K562 (cell line): ENCODE measurements around the gene BGLAP. TPM values are rescaled to one million over a fixed set of nuclear protein-coding genes. Genes with fewer than 3 reads are reported as not detected.

ENCODE experiments used
- ATAC-seq: fragments of 200-7000 bp; cut with Tn5 transposase; 3 replicates; pipeline ENCODE4 v1.9.1; 2020; ENCODE audit warnings: moderate library complexity
- BruUV-seq: library from RNA; stranded (reverse); fragments of 400-500 nt; replicated peaks from 2 replicates; lab custom pipeline; 2021; lab: Mats Ljungman, UMichigan
- CTCF ChIA-PET: fragments of 300-600 bp; formaldehyde crosslinking; extraction: SDS; loops from one replicate; lab custom pipeline; 2021; ENCODE audit warnings: low intra/inter-chr PET ratio; lab: Yijun Ruan, JAX
- POLR2A ChIA-PET: fragments of 300-600, 350-650 bp; sonication (Branson Sonifier 250); formaldehyde crosslinking; extraction: SDS; loops from one replicate; lab custom pipeline; 2021; ENCODE audit warnings: antibody characterized with exemption, inconsistent platforms; lab: Yijun Ruan, JAX
- DNase-seq, 4 experiments: peaks; one replicate each; pipeline versions ENCODE4 v3.0.0 to v3.0.0-alpha.2; 2011 to 2018; ENCODE audit warnings: low spot score in 3 of 4, mixed read lengths in 3 of 4; ENCODE audit errors: extremely low read depth in 1 of 4
- FAIRE-seq: peaks from 2 replicates; lab custom pipeline; 2011; peaks lifted over from hg19 to GRCh38; lab: Jason Lieb, UNC
- H2AFZ ChIP-seq: 2 replicates; pipeline ENCODE4 v1.6.0; 2011; ENCODE audit warnings: low read depth, low read length, control low read depth, inconsistent platforms
- H3K27ac ChIP-seq: fragments of 200-600 bp; 3 replicates; pipeline ENCODE4 v1.8.0; 2011; ENCODE audit warnings: low read depth, mild to moderate bottlenecking, control low read depth, inconsistent platforms, low read length, moderate library complexity, mixed read lengths; ENCODE audit errors: extremely low read depth
- H3K27me3 ChIP-seq, 2 experiments: fragments of 300-600 bp in 1 of 2; 2 replicates in 1 of 2; 3 replicates in 1 of 2; pipeline versions ENCODE4 v1.6.0 to v1.8.0; 2011; ENCODE audit warnings: inconsistent platforms in 2 of 2, low read length in 2 of 2, mild to moderate bottlenecking in 1 of 2, mixed read lengths in 1 of 2, moderate library complexity in 1 of 2; ENCODE audit not compliant: control insufficient read depth in 2 of 2, insufficient read depth in 2 of 2
- H3K36me3 ChIP-seq: fragments of 300-600 bp; 3 replicates; pipeline ENCODE4 v1.8.0; 2011; ENCODE audit warnings: mild to moderate bottlenecking, low read length, inconsistent platforms; ENCODE audit not compliant: control insufficient read depth, insufficient read depth
- H3K4me1 ChIP-seq, 2 experiments: fragments of 200-600 bp in 1 of 2; replicated peaks in 1 of 2; 2 replicates in 1 of 2; 3 replicates in 1 of 2; pipeline versions ENCODE4 v1.5.1 to v1.8.0; 2011; ENCODE audit warnings: inconsistent platforms in 2 of 2, low read length in 2 of 2, mild to moderate bottlenecking in 1 of 2, mixed read lengths in 1 of 2, moderate library complexity in 1 of 2; ENCODE audit not compliant: control insufficient read depth in 2 of 2, insufficient read depth in 2 of 2
- H3K4me2 ChIP-seq: 2 replicates; pipeline ENCODE4 v1.6.1; 2011; ENCODE audit warnings: low read length, control low read depth, inconsistent platforms, mixed read lengths; ENCODE audit not compliant: insufficient read depth
- H3K4me3 ChIP-seq: fragments of 200-600 bp; sonication (generic), shearing (Covaris generic); 2 replicates; pipeline ENCODE4 v1.5.1; 2016; ENCODE audit warnings: control low read depth, inconsistent platforms
- H3K79me2 ChIP-seq: fragments of 200-600 bp; 3 replicates; pipeline ENCODE4 v1.8.0; 2011; ENCODE audit warnings: low read length, inconsistent platforms; ENCODE audit not compliant: control insufficient read depth, insufficient read depth
- H3K9ac ChIP-seq, 2 experiments: 2 replicates each; pipeline versions ENCODE4 v1.6.0 to v1.6.1; 2011; ENCODE audit warnings: low read depth in 2 of 2, low read length in 2 of 2, control low read depth in 1 of 2, inconsistent platforms in 1 of 2, mild to moderate bottlenecking in 1 of 2, mixed read lengths in 1 of 2; ENCODE audit not compliant: insufficient read depth in 1 of 2
- H3K9me1 ChIP-seq: one replicate; pipeline ENCODE4 v1.6.0; 2011; ENCODE audit warnings: inconsistent platforms, mild to moderate bottlenecking, low read length, moderate library complexity; ENCODE audit not compliant: control insufficient read depth, insufficient read depth
- H3K9me3 ChIP-seq: replicated peaks from 2 replicates; pipeline ENCODE4 v1.5.1; 2011; ENCODE audit warnings: low read depth, low read length, inconsistent platforms; ENCODE audit not compliant: control insufficient read depth, insufficient read depth
- H4K20me1 ChIP-seq: replicated peaks from 2 replicates; pipeline ENCODE4 v1.6.1; 2011; ENCODE audit warnings: low read length, inconsistent platforms, mixed read lengths; ENCODE audit not compliant: control insufficient read depth, insufficient read depth
- BCOR ChIP-seq: fragments of 450-650 bp; IDR thresholded peaks from 2 replicates; pipeline ENCODE4 v1.6.1; 2016
- DNMT1 ChIP-seq: fragments of 450-650 bp; IDR thresholded peaks from 2 replicates; pipeline ENCODE4 v1.6.1; 2016; ENCODE audit warnings: antibody characterized with exemption, mild to moderate bottlenecking
- EP400 ChIP-seq: fragments of 450-650 bp; IDR thresholded peaks from 2 replicates; pipeline ENCODE4 v1.6.1; 2017; ENCODE audit warnings: antibody characterized with exemption, mild to moderate bottlenecking, moderate library complexity
- POLR2AphosphoS5 ChIP-seq: IDR thresholded peaks from 2 replicates; pipeline ENCODE4 v1.6.1; 2011; ENCODE audit warnings: mild to moderate bottlenecking, low read depth, low read length, moderate library complexity; ENCODE audit not compliant: control insufficient read depth, insufficient read depth
- RBFOX2 ChIP-seq: fragments of 200-400 bp; formaldehyde crosslinking; IDR thresholded peaks from 2 replicates; pipeline ENCODE4 v1.6.1; 2017; ENCODE audit warnings: low read depth, mild to moderate bottlenecking, low read length, moderate library complexity
- ZFPM2 ChIP-seq: fragments of 250-450 bp; sonication (Bioruptor Pico); IDR thresholded peaks from 2 replicates; pipeline ENCODE4 v1.5.1; 2022; ENCODE audit warnings: mild to moderate bottlenecking
- ZZZ3 ChIP-seq: fragments of 450-650 bp; IDR thresholded peaks from 2 replicates; pipeline ENCODE4 v1.6.1; 2016; ENCODE audit warnings: antibody characterized with exemption, mild to moderate bottlenecking, moderate library complexity
- WGBS: fragments of 100-300 bp; shearing (Covaris generic); methylation state at CpG from one replicate; pipeline ENCODE4 v1.1.6; 2016; ENCODE audit warnings: low coverage, mixed read lengths; ENCODE audit not compliant: insufficient coverage; ENCODE audit errors: missing lambda C conversion rate; 5-methylcytosine and 5-hydroxymethylcytosine counted together
- in situ Hi-C: fragments of 300-500 bp; cut with MboI; formaldehyde crosslinking; loops from 4 replicates; pipeline ENCODE4 v1.15.0; 2018; ENCODE audit warnings: inconsistent platforms, mixed read lengths
- intact Hi-C: fragments of 100-400 bp; cut with micrococcal nuclease; formaldehyde crosslinking; loops from 2 replicates; pipeline ENCODE4 v1.14.2; 2022
- polyA plus RNA-seq, 8 experiments: library from polyadenylated mRNA; depleted of rRNA in 4 of 8; stranded (reverse) in 5 of 8; unstranded in 3 of 8; fragments of >200 nt; fragmentation: Nextera tagmentation in 2 of 8; fragmentation: Illumina TruSeq in 1 of 8; extraction: Ambion mirVana in 2 of 8; extraction: Trizol in 1 of 8; gene quantifications; 2 replicates each; pipeline versions ENCODE4 v1.2.1 to v1.2.3, GENCODE V29; 2011 to 2014; ENCODE audit warnings: inconsistent platforms in 1 of 8, missing spikeins in 1 of 8
- total RNA-seq, 7 experiments: library from RNA; depleted of rRNA in 6 of 7; stranded (reverse); fragments of >200 nt in 6 of 7; fragmentation: Illumina TruSeq in 2 of 7; extraction: Trizol in 2 of 7; gene quantifications; 2 replicates each; pipeline versions ENCODE4 v1.2.1 to v1.2.3, GENCODE V29; 2011 to 2021; ENCODE audit warnings: low replicate concordance in 1 of 7
- TF ChIP-seq, protein P1 (sequence below): fragments of 450-650 bp; formaldehyde crosslinking; conservative IDR thresholded peaks from 2 replicates; pipeline ENCODE4 v1.4.0; 2022; ENCODE audit warnings: mild to moderate bottlenecking, missing genetic modification characterization

BGLAP gene
- total and polyA plus RNA-seq, 9 of the 15 experiments (the other 6 are each of a cell fraction or from before 2014, with no cell fraction given): 0.15 to 1.4 (median 0.28) TPM; not detected in 3

- Histone ChIP-seq H3K4me1 (peaks cover 0 to 40% of the 10 kb centered on the region in 2 experiments; a peak in 3 of 5 replicates), H3K27me3 (no peaks in the 10 kb centered on the region), H3K36me3 (peaks cover 57% of the 10 kb centered on the region; the same call in 2 of the 3 replicates), H3K4me3 (no peak overlapping the region), H2AFZ (no peak overlapping the region), H3K9me3 (no peaks in the 10 kb centered on the region), H4K20me1 (no peaks in the 10 kb centered on the region), H3K9me1 (no peaks in the 10 kb centered on the region), H3K79me2 (no peaks in the 10 kb centered on the region), H3K4me2 (no peak overlapping the region), H3K9ac (no peak overlapping the region), H3K27ac (no peak overlapping the region)
- TSS peak; percentile 33 for BruUV-seq
- CTCF ChIA-PET: no interaction called here
- POLR2A ChIA-PET: interaction anchor here (1.4 kb wide), 1 partner anchor 11 kb away, joined by 5 read pairs; no protein-coding TSS in a partner anchor
- 84% methylated on average over 4 of the region's 5 CpGs for WGBS
- no peak for FAIRE-seq
- in situ Hi-C loops (no loop called here), intact Hi-C loops (no loop called here)
- DNase-seq: no peak
- TF ChIP-seq DNMT1 (no peak), EP400 (no peak), ZZZ3 (no peak), BCOR (no peak), POLR2AphosphoS5 (peak; percentile 7; the same call in 1 of the 2 replicates), ZFPM2 (CRISPR knock-in tag) (no peak)
- no peak; the same call in 2 of the 3 replicates for ATAC-seq
Observed at GRCh38 chr1:156249593-156249992, 7.6 kb downstream of the BGLAP start.

- Histone ChIP-seq H3K9ac (peak overlapping the region in 1 of 2 experiments; percentile 65; a peak in 2 of 4 replicates), H3K4me1 (peaks cover 0 to 24% of the 10 kb centered on the region in 2 experiments; a peak in 3 of 5 replicates), H3K36me3 (peaks cover 69% of the 10 kb centered on the region; the same call in 2 of the 3 replicates), H3K79me2 (no peaks in the 10 kb centered on the region), H2AFZ (no peak overlapping the region)
- CTCF ChIA-PET: no interaction called here
- ATAC-seq (no peak), FAIRE-seq (no peak), DNase-seq (no peak)
- WGBS: 62% methylated on average over 3 of the region's 3 CpGs
- TF ChIP-seq, protein P1, sequence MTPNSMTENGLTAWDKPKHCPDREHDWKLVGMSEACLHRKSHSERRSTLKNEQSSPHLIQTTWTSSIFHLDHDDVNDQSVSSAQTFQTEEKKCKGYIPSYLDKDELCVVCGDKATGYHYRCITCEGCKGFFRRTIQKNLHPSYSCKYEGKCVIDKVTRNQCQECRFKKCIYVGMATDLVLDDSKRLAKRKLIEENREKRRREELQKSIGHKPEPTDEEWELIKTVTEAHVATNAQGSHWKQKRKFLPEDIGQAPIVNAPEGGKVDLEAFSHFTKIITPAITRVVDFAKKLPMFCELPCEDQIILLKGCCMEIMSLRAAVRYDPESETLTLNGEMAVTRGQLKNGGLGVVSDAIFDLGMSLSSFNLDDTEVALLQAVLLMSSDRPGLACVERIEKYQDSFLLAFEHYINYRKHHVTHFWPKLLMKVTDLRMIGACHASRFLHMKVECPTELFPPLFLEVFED: no peak
- TF ChIP-seq RBFOX2: 0 out of 2 replicates have a peak, but pooled peaks have one; percentile 26
- TF ChIP-seq, all 486 proteins: peak for 1
- Histone ChIP-seq H3K4me2 (no peak overlapping the region), H3K27ac (no peak overlapping the region), H3K9me1 (no peaks in the 10 kb centered on the region), H3K27me3 (no peaks in the 10 kb centered on the region), H3K9me3 (no peaks in the 10 kb centered on the region), H3K4me3 (no peak overlapping the region), H4K20me1 (no peaks in the 10 kb centered on the region)
- intact Hi-C loops: no loop called here
- POLR2A ChIA-PET: interaction anchor here (0.6 to 1.6 kb wide), 9 partner anchors 9 to 274 kb away, joined by 3 to 7 read pairs (median 3); partner anchors contain the start of genes BGLAP, PMF1 and SMG5
- no TSS peak for BruUV-seq
- in situ Hi-C loops: no loop called here
Observed at GRCh38 chr1:156251527-156251926, 9.5 kb downstream of the BGLAP start.
